Keratinocyte (primary cell): ENCODE data around the gene KRTAP4-2. TPM values are rescaled to one million over a fixed set of nuclear protein-coding genes. Genes with fewer than 3 reads are reported as not detected.

ENCODE experiments used
- DNase-seq: peaks from one replicate; pipeline ENCODE4 v3.0.0-alpha.2; 2011; ENCODE audit warnings: low read depth, missing footprints, low spot score
- FAIRE-seq: peaks from 2 replicates; lab custom pipeline; 2011; peaks lifted over from hg19 to GRCh38; lab: Jason Lieb, UNC
- H2AFZ ChIP-seq: 2 replicates; pipeline ENCODE4 v1.6.0; 2012; ENCODE audit warnings: low read length, control low read depth, inconsistent platforms; ENCODE audit not compliant: control insufficient read depth
- H3K27ac ChIP-seq: 2 replicates; pipeline ENCODE4 v1.5.1; 2011; ENCODE audit warnings: low read length; ENCODE audit not compliant: control insufficient read depth, insufficient read depth
- H3K27me3 ChIP-seq: 3 replicates; pipeline ENCODE4 v1.6.0; 2011; ENCODE audit warnings: low read length; ENCODE audit not compliant: control insufficient read depth, insufficient read depth; ENCODE audit errors: extremely low read depth
- H3K36me3 ChIP-seq, 2 experiments: 2 replicates in 1 of 2; 3 replicates in 1 of 2; pipeline ENCODE4 v1.5.1; 2011; ENCODE audit warnings: low read length in 2 of 2, mild to moderate bottlenecking in 1 of 2; ENCODE audit not compliant: control insufficient read depth in 2 of 2, insufficient read depth in 2 of 2; ENCODE audit errors: extremely low read depth in 1 of 2
- H3K4me1 ChIP-seq: 3 replicates; pipeline ENCODE4 v1.5.1; 2011; ENCODE audit warnings: low read length; ENCODE audit not compliant: control insufficient read depth, insufficient read depth; ENCODE audit errors: extremely low read depth
- H3K4me2 ChIP-seq: 3 replicates; pipeline ENCODE4 v1.6.0; 2011; ENCODE audit warnings: low read depth, low read length; ENCODE audit not compliant: control insufficient read depth, insufficient read depth; ENCODE audit errors: extremely low read depth
- H3K4me3 ChIP-seq, 3 experiments: fragments of 200-600 bp in 1 of 3; sonication (generic) in 1 of 3; 2 replicates in 2 of 3; 3 replicates in 1 of 3; pipeline ENCODE4 v1.5.1; 2011 to 2016; ENCODE audit warnings: low read length in 3 of 3, mild to moderate bottlenecking in 3 of 3, control low read depth in 2 of 3, inconsistent platforms in 1 of 3, low read depth in 1 of 3, mixed read lengths in 1 of 3, mixed run types in 1 of 3, moderate library complexity in 1 of 3; ENCODE audit not compliant: control insufficient read depth in 2 of 3, insufficient read depth in 2 of 3; ENCODE audit errors: extremely low read depth in 1 of 3
- H3K79me2 ChIP-seq: 2 replicates; pipeline ENCODE4 v1.6.0; 2012; ENCODE audit warnings: low read length; ENCODE audit not compliant: control insufficient read depth, insufficient read depth
- H3K9ac ChIP-seq: 3 replicates; pipeline ENCODE4 v1.6.0; 2011; ENCODE audit warnings: low read length; ENCODE audit not compliant: control insufficient read depth, insufficient read depth; ENCODE audit errors: extremely low read depth
- H3K9me1 ChIP-seq: 3 replicates; pipeline ENCODE4 v1.6.0; 2011; ENCODE audit warnings: low read length; ENCODE audit not compliant: control insufficient read depth, insufficient read depth; ENCODE audit errors: extremely low read depth
- H3K9me3 ChIP-seq: 2 replicates; pipeline ENCODE4 v1.5.1; 2012; ENCODE audit warnings: low read depth, low read length; ENCODE audit not compliant: control insufficient read depth
- H4K20me1 ChIP-seq: 3 replicates; pipeline ENCODE4 v1.6.0; 2011; ENCODE audit warnings: low read length; ENCODE audit not compliant: control insufficient read depth, insufficient read depth; ENCODE audit errors: extremely low read depth
- CTCF ChIP-seq, 3 experiments: IDR thresholded peaks in 1 of 3; conservative IDR thresholded peaks in 1 of 3; optimal IDR thresholded peaks in 1 of 3; 2 replicates in 2 of 3; 3 replicates in 1 of 3; pipeline versions ENCODE3 to v1.5.1; 2011; ENCODE audit warnings: low read length in 3 of 3, mild to moderate bottlenecking in 3 of 3, moderate library complexity in 2 of 3, control low read depth in 1 of 3, inconsistent platforms in 1 of 3; ENCODE audit not compliant: insufficient read depth in 2 of 3; ENCODE audit errors: extremely low read depth in 1 of 3
- EZH2 ChIP-seq: IDR thresholded peaks from one replicate; pipeline ENCODE4 v1.6.1; 2012; ENCODE audit warnings: inconsistent platforms, mild to moderate bottlenecking, low read length, moderate library complexity
- dilution Hi-C: fragments of 300-500 bp; cut with MboI; formaldehyde crosslinking; loops from one replicate; pipeline ENCODE4 v1.7.0; 2020; ENCODE audit warnings: low sequenced_read_pairs; ENCODE audit not compliant: extremely low pct_ligation_motif_present
- polyA plus RNA-seq, 5 experiments: library from polyadenylated mRNA; depleted of rRNA in 3 of 5; stranded (reverse) in 3 of 5; stranded (forward) in 1 of 5; unstranded in 1 of 5; fragments of >200 nt; gene quantifications; 1 replicate in 1 of 5; 2 replicates in 3 of 5; 3 replicates in 1 of 5; pipeline versions ENCODE4 v1.2.1 to v1.2.3, GENCODE V29; 2011 to 2012; ENCODE audit warnings: missing spikeins in 2 of 5, low read depth in 1 of 5, low replicate concordance in 1 of 5

The KRTAP4-2 gene
- polyA plus RNA-seq, 1 donor (not counting 4 experiments of a cell fraction or from before 2014, with no cell fraction given), result not detected

GRCh38 chr17:41215681-41216080 lies 37.7 kb upstream of the KRTAP4-2 start:
- DNase-seq (no peak), FAIRE-seq (no peak)
- TF ChIP-seq CTCF (optimal IDR thresholded peaks at IDR 0.05 in 1 of 3, IDR thresholded peaks at IDR 0.05 in 1 of 3, conservative IDR thresholded peaks at IDR 0.05 in 1 of 3; ENCODE audit: extremely low read depth in 1 of 3, insufficient read depth in 2 of 3, low read length in 3 of 3) (no peak), EZH2 (no peak)
- no peak overlapping the region for H2AFZ ChIP-seq
- H3K4me3 ChIP-seq, result no peak overlapping the region
- no peaks in the 10 kb centered on the region for H4K20me1 ChIP-seq
- H3K9me1 ChIP-seq, result no peaks in the 10 kb centered on the region
- no peaks in the 10 kb centered on the region for H3K4me1 ChIP-seq
- dilution Hi-C loops, result no loop called here
- no peaks in the 10 kb centered on the region for H3K27me3 ChIP-seq
- no peak overlapping the region for H3K4me2 ChIP-seq
- H3K9me3 ChIP-seq, result no peaks in the 10 kb centered on the region
- no peaks in the 10 kb centered on the region for H3K79me2 ChIP-seq
- no peak overlapping the region for H3K9ac ChIP-seq
- H3K27ac ChIP-seq, result no peak overlapping the region
- no peaks in the 10 kb centered on the region for H3K36me3 ChIP-seq

GRCh38 chr17:41212524-41213169 lies 34.6 kb upstream of the KRTAP4-2 start:
- H4K20me1 ChIP-seq, result no peaks in the 10 kb centered on the region
- no peaks in the 10 kb centered on the region for H3K27me3 ChIP-seq
- FAIRE-seq (no peak), DNase-seq (no peak)
- no peaks in the 10 kb centered on the region for H3K9me1 ChIP-seq
- H2AFZ ChIP-seq, result no peak overlapping the region
- H3K4me1 ChIP-seq, result no peaks in the 10 kb centered on the region
- no peak overlapping the region for H3K4me2 ChIP-seq
- no peaks in the 10 kb centered on the region for H3K9me3 ChIP-seq
- H3K27ac ChIP-seq, result no peak overlapping the region
- H3K4me3 ChIP-seq, result no peak overlapping the region
- TF ChIP-seq CTCF (optimal IDR thresholded peaks at IDR 0.05 in 1 of 3, IDR thresholded peaks at IDR 0.05 in 1 of 3, conservative IDR thresholded peaks at IDR 0.05 in 1 of 3; ENCODE audit: extremely low read depth in 1 of 3, insufficient read depth in 2 of 3, low read length in 3 of 3), result no peak
- TF ChIP-seq EZH2, result no peak
- H3K79me2 ChIP-seq, result no peaks in the 10 kb centered on the region
- H3K9ac ChIP-seq, result no peak overlapping the region
- no peaks in the 10 kb centered on the region for H3K36me3 ChIP-seq
- dilution Hi-C loops, result no loop called here
